Stomach (tissue), 4 donors: ENCODE results near the gene TMEM132C.

Source experiments
- POLR2A ChIP-seq, 4 donors: fragments of 450-650 bp; IDR thresholded peaks; one replicate each; pipeline ENCODE4 v1.6.1; 2016; ENCODE audit warnings: antibody characterized with exemption in 4 of 4, control low read depth in 2 of 4, mild to moderate bottlenecking in 1 of 4, moderate library complexity in 1 of 4
- TF ChIP-seq, protein P1 (sequence below), 7 experiments: fragments of 450-650 bp in 4 of 7; fragments of 200-600 bp in 3 of 7; sonication (generic) in 3 of 7; IDR thresholded peaks; one replicate each; pipeline ENCODE4 v1.5.1; 2016 to 2019; ENCODE audit warnings: antibody characterized with exemption in 7 of 7, control low read depth in 2 of 7, mild to moderate bottlenecking in 1 of 7

- TF ChIP-seq, protein P1, sequence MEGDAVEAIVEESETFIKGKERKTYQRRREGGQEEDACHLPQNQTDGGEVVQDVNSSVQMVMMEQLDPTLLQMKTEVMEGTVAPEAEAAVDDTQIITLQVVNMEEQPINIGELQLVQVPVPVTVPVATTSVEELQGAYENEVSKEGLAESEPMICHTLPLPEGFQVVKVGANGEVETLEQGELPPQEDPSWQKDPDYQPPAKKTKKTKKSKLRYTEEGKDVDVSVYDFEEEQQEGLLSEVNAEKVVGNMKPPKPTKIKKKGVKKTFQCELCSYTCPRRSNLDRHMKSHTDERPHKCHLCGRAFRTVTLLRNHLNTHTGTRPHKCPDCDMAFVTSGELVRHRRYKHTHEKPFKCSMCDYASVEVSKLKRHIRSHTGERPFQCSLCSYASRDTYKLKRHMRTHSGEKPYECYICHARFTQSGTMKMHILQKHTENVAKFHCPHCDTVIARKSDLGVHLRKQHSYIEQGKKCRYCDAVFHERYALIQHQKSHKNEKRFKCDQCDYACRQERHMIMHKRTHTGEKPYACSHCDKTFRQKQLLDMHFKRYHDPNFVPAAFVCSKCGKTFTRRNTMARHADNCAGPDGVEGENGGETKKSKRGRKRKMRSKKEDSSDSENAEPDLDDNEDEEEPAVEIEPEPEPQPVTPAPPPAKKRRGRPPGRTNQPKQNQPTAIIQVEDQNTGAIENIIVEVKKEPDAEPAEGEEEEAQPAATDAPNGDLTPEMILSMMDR (IDR thresholded peaks at IDR 0.05) = no peak
- TF ChIP-seq POLR2A (IDR thresholded peaks at IDR 0.05) = no peak
These were observed 94.5 kb downstream of the TMEM132C start for GRCh38 chr12:128361400-128361995.
